Prostate gland (tissue), 2 donors: ENCODE results near the gene SNX18.

Experiments
- CTCF ChIP-seq, 4 experiments: fragments of 200-600 bp in 2 of 4; fragments of 450-650 bp in 2 of 4; sonication (generic) in 2 of 4; IDR thresholded peaks; 1 replicate in 3 of 4; 2 replicates in 1 of 4; pipeline ENCODE4 v1.5.1; 2016 to 2019; ENCODE audit warnings: antibody characterized with exemption in 4 of 4, mild to moderate bottlenecking in 2 of 4, moderate library complexity in 2 of 4
- POLR2AphosphoS5 ChIP-seq: sonication (generic); formaldehyde crosslinking; IDR thresholded peaks from one replicate; pipeline ENCODE4 v1.6.1; 2017; ENCODE audit warnings: antibody characterized with exemption

GRCh38 chr5:54525261-54525660 lies 7.7 kb downstream of the SNX18 start:
- TF ChIP-seq CTCF (IDR thresholded peaks at IDR 0.05): no peak
- TF ChIP-seq POLR2AphosphoS5: no peak
